RWPE2 (cell line): ENCODE data around the gene NHSL2.

Experiments used
- ATAC-seq: fragments of 200-7000 bp; cut with Tn5 transposase; 3 replicates; pipeline ENCODE4 v1.9.1; 2021; ENCODE audit warnings: low read depth
- DNase-seq: peaks from one replicate; pipeline ENCODE4 v3.0.0-alpha.2; 2020; ENCODE audit warnings: low spot score
- H3K27ac ChIP-seq: fragments of 450-650 bp; 2 replicates; pipeline ENCODE4 v1.5.1; 2017; ENCODE audit warnings: mild to moderate bottlenecking; ENCODE audit not compliant: poor library complexity, severe bottlenecking
- H3K27me3 ChIP-seq: fragments of 250-450 bp; sonication (Bioruptor Pico); 2 replicates; pipeline ENCODE4 v1.5.1; 2021; ENCODE audit warnings: mild to moderate bottlenecking, moderate library complexity; ENCODE audit not compliant: insufficient read depth, poor library complexity, severe bottlenecking
- H3K36me3 ChIP-seq: fragments of 250-450 bp; sonication (Bioruptor Pico); 2 replicates; pipeline ENCODE4 v1.5.1; 2020; ENCODE audit warnings: low read depth, mild to moderate bottlenecking, moderate library complexity
- H3K4me1 ChIP-seq: fragments of 250-450 bp; sonication (Bioruptor Pico); 2 replicates; pipeline ENCODE4 v1.5.1; 2021; ENCODE audit warnings: mild to moderate bottlenecking, moderate library complexity; ENCODE audit not compliant: insufficient read depth, poor library complexity, severe bottlenecking
- H3K4me3 ChIP-seq: fragments of 250-450 bp; sonication (Bioruptor Pico); 2 replicates; pipeline ENCODE4 v1.5.1; 2021; ENCODE audit warnings: mild to moderate bottlenecking, moderate library complexity; ENCODE audit not compliant: severe bottlenecking
- H3K9me3 ChIP-seq: fragments of 250-450 bp; sonication (Bioruptor Pico); 2 replicates; pipeline ENCODE4 v1.5.1; 2021; ENCODE audit warnings: mild to moderate bottlenecking, moderate library complexity; ENCODE audit not compliant: severe bottlenecking
- CTCF ChIP-seq: fragments of 450-650 bp; IDR thresholded peaks from one replicate; pipeline ENCODE4 v1.5.1; 2017; ENCODE audit warnings: mild to moderate bottlenecking, moderate library complexity; ENCODE audit not compliant: poor library complexity, severe bottlenecking

Gene NHSL2

DNA sequence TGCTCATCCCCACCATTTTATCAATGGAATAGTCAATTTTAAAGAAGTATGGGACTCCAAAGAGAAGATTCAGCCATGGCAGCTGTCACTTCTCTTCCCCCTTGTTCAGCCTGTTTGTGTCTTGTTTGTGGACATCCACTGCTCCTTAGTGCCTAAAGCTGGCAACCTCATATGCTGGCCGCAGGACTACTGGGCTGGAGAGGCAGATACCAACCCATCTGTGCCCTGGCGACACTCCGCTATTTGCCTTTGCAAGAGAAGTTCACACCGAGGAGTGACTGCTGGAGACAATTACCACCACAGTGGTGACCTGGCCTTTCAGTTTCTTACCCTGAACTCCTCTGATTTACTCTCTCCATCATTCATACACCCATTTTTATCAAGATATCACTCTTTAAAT lies 64.3 kb downstream of the NHSL2 start:
- Histone ChIP-seq H3K9me3 (no peaks in the 10 kb centered on the region), H3K27me3 (no peaks in the 10 kb centered on the region), H3K4me3 (no peak overlapping the region), H3K36me3 (no peaks in the 10 kb centered on the region), H3K27ac (no peak overlapping the region), H3K4me1 (no peaks in the 10 kb centered on the region)
- no peak for TF ChIP-seq CTCF
- no peak for DNase-seq
- ATAC-seq, result no peak

- ATAC-seq (no peak), DNase-seq (no peak)
- H3K36me3 ChIP-seq, result no peaks in the 10 kb centered on the region
- H3K4me3 ChIP-seq, result no peak overlapping the region
- H3K27ac ChIP-seq, result no peak overlapping the region
- TF ChIP-seq CTCF, result no peak
- no peaks in the 10 kb centered on the region for H3K4me1 ChIP-seq
- H3K27me3 ChIP-seq, result no peaks in the 10 kb centered on the region
- no peaks in the 10 kb centered on the region for H3K9me3 ChIP-seq
These were observed 66.1 kb downstream of the NHSL2 start for GRCh38 chrX:71976753-71977152.

DNA sequence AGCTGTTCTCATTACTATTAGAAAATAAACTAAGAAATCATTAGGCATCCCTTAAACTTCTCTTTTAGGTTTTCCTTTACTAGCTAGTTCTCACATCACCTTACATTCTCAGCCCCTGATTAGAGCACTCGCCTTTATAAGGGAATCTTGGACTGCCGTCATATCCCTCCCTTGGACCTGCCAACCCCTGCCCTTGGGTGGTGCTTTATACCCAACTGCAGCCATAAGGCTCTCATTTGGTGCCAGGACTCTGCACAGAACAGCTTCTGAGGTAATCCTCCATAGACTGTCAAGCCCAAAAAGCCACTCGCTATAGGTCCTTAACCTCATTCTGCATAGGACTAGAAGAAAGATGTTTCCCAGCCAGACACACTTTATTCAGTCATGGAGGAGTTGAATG lies 67.5 kb downstream of the NHSL2 start:
- H3K4me3 ChIP-seq, result no peak overlapping the region
- no peak for ATAC-seq
- no peak for DNase-seq
- H3K9me3 ChIP-seq, result no peaks in the 10 kb centered on the region
- TF ChIP-seq CTCF, result no peak
- H3K27me3 ChIP-seq, result no peaks in the 10 kb centered on the region
- no peaks in the 10 kb centered on the region for H3K4me1 ChIP-seq
- no peaks in the 10 kb centered on the region for H3K36me3 ChIP-seq
- no peak overlapping the region for H3K27ac ChIP-seq

DNA sequence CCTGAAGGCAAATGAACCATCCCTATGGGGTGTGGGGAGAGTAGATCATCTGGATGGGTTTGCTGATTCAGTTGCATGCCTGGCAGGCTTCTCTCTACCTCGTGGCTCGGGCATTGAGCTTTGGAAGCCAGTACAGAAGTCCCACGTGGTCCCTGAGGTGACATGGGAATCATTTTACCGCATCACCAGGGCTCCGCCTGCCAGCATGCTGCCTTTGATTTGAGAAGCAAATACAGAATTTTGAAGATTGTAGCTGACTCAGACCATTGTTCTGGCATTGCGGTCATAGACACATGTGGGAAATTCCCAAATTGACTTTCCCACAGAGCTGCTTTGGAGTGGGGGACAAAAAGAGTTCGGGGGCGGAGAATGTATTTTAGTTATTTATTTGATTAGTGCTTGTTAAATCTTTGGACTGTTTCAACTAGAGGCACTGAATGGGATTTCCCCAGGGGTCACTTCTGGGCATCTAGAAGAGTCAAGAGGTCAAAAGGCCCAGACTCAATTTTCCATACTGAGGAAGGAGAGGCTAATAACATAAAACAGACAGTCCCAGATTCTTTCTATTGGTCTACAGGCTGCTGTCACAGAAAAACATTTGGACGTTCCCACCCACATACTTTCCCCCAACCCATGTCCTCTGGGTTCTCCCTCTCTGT lies 79.3 kb downstream of the NHSL2 start:
- DNase-seq (no peak), ATAC-seq (no peak)
- H3K9me3 ChIP-seq, result no peaks in the 10 kb centered on the region
- no peak overlapping the region for H3K27ac ChIP-seq
- no peak overlapping the region for H3K4me3 ChIP-seq
- no peaks in the 10 kb centered on the region for H3K36me3 ChIP-seq
- H3K4me1 ChIP-seq, result no peaks in the 10 kb centered on the region
- no peaks in the 10 kb centered on the region for H3K27me3 ChIP-seq
- no peak for TF ChIP-seq CTCF

DNA sequence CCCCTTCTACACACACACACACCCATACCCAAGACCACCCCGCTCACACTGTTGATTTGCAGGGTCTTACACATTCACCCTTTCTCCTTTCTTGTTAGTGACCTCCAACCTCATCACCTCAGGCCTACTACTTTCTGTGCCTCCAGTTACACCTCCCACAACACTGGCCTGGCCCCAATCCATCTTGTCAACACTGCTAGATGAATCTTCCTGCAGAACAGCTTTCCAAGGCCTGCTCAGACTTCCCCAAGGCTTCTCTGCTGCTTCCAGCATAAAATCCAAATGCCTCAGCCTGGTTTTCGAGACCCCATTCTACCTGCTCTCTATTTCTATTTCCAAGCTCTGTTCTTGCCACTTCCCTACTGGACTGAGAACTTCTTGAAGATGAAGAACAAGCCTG lies 79.9 kb downstream of the NHSL2 start:
- Histone ChIP-seq H3K9me3 (no peaks in the 10 kb centered on the region), H3K27me3 (no peaks in the 10 kb centered on the region), H3K36me3 (no peaks in the 10 kb centered on the region), H3K27ac (no peak overlapping the region), H3K4me1 (no peaks in the 10 kb centered on the region), H3K4me3 (no peak overlapping the region)
- no peak for DNase-seq
- no peak for ATAC-seq
- TF ChIP-seq CTCF, result no peak
